Measurements from ENCODE around the gene NTN1.
"Not testable (repeated sequence)": the region's sequence is repeated elsewhere in the genome, so short reads cannot be mapped to it uniquely, and the experiment has no call there.

The NTN1 gene

DNA sequence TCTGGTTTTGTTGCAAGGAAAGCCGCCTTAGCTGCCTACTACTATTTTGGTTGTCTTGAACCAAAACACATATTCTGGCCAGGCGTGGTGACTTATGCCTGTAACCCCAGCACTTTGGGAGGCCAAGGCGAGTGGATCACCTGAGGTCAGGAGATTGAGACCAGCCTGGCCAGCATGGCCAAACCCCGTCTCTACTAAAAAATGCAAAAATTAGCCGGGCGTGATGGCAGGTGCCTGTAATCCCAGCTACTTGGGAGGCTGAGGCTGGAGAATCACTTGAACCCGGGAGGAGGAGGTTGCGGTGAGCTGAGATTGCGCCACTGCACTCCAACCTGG lies 236.3 kb downstream of the NTN1 start:
- DNase-seq: not testable (repeated sequence)

DNA sequence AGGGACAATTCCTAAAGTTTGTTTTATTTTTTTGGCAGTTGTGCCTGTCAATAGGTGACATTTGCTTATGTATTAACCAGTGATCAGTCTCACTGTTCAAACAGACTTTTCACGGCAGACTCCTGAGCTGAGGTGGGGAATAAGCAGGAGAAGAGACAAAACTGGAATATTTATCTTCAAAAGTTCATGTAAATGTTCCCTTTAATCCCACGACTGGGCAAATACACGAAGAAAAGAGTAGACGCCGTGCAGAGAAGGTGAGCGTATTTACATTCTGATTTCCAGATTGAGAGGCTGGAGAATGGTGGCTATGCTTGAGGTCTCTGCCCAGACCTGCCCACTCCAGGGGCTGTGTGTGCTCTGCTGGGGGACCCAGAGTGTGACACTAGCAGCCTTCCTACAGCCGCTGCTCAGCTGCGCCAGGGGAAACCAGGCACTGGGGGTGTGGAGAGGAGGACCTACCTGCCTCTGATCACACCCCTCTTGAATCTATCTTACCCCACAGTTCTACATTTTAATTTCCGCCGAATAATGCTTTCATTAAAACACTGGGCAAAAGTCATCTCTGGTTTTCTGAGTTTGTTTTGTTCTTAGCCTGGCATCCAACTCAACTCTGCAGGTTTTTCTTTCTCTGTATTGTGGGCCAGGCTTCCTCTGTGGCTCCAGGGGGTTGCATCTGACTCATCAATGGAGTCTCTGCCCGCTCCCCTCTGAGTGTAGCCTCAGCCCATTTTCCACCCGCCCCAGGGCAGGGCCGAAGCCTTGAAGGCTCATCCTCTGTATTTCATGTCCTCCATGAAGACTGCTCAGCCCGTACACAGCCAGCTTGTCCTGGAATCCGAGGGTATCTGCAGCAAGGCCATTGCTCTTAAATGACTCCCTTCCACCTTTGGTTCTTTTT lies 237.1 kb downstream of the NTN1 start:
- DNase-seq: no peak

DNA sequence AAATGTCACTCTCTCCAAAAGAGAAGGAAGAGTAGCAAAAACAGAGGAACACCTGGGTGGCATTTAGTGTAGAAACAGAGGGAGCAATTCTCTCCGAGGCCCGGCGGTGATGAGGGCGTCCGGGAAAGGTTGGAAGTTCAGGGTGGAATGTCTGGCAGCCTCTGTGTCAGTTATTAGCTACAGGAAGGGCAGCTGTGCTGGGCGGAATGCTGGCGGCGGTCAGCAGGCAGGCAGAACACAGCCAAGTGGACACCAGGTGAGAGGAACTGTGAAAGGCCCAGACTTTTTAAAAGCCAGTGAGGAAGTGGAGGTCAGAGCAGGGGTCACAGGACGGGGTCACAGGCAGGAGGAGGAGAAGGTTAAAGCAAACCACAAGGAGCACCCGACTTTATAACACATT lies 238.1 kb downstream of the NTN1 start:
- no peak for DNase-seq

DNA sequence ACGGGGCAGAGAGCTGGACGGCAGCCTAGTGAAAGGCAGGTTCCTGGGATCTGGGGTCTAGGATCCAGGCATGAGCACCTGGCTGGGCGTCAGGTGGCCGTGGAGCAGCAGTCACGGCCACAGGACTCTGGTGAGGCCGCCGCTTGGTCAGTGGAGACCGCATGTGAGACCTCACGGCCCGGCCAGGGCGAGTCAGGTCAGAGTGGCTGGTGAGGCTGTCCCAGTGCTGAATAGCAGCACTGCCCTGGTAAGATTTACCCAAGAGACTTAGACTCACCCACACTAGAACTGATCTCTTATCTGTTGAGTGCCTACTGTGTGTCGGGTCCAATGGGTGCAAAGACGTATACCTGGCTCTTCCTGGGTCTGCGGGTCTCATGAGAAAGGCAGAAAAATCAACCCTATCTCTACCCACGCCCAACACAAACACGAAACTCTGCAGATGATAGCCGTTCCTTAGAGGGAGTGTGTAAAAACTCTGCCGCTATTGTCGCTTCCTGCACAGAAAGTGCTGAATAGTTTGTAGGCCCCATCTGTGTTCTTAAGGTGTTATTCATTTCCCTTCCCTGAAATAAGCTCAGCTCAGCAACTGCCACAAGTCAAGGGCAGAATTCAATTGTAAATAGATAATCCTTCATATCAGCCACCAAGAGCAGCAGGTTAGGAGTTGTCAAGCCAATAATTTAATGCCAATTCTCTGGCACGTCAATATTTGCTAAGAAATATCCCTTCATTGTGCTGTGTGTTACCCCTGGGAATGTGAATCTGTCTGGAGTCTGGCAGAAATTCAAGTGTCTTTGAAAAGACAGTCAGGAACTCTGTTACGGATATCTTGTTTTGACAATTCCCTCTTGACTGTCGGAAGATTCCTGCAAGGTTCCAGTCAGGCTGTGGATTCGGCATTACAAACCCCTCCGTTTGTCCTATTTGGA lies 240.0 kb downstream of the NTN1 start:
- DNase-seq: no peak

DNA sequence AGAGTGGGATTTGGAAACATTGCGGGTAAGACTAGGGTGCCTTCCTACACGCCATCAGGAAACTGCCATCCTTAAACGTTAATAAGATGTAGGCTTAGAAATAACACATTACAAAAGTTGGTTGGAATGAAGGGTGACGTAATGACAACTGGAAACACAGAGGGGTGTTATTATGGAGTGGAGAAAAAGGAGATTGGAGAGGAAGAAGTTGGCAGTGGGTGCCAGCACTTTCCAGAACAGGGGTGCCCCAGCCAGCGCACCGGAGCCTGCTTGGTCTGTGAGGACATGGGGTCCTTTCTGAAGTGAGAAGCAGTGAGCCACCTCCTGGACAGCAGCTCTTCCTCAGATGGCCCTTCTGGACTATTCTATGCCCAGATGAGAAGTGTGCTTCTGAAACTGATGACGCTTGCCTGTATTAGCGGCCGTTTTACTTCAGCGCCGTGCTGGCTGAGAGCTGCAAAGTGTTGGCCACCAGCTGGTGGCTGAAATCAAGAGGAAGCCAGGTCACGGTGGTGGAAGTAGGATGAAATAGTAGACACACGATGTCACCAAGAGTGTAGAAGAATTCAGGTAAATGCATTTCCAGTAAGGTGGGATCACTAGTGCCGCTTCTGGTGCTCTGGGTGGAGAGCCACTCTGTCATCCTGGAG lies 244.8 kb downstream of the NTN1 start:
- DNase-seq: no peak

DNA sequence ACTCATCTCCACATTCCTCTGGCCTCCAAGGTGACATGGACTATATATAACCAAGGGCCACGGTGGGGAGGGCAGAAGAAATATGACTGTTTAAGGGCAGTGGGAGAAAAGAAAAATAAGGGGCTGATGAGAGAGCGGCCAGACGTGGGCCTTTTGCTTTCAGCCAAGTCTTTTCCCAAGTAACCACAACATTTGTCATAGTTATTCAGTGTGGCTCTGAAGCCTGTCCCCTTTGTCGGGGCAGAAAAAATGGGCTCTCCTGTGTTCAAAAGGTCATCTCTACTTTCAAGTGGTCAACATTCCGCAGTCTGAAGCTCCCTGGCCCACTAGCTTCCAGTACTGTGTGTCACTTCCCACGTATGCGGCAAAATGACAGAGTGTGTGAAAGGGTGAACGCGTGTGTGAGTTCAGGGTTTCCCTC lies 245.4 kb downstream of the NTN1 start:
- no peak for DNase-seq

DNA sequence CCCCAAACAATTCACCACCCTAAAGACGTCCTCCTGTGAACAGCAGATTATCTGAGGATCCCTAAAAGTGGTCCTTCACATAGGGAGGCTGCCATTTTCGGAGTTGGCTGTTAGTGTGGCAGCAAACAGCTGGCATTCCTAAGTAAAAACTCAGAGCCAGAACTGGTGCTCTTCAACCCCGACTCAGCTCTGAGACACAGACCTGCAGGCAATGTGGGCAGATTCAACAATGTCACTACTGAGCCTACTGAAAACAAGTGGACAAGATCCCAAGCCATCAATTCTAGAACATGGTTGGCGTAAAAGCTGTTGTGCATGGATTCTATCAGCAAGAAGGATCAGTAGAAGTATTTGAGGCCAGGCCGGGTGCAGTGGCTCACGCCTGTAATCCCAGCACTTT lies 247.2 kb downstream of the NTN1 start:
- DNase-seq: no peak

DNA sequence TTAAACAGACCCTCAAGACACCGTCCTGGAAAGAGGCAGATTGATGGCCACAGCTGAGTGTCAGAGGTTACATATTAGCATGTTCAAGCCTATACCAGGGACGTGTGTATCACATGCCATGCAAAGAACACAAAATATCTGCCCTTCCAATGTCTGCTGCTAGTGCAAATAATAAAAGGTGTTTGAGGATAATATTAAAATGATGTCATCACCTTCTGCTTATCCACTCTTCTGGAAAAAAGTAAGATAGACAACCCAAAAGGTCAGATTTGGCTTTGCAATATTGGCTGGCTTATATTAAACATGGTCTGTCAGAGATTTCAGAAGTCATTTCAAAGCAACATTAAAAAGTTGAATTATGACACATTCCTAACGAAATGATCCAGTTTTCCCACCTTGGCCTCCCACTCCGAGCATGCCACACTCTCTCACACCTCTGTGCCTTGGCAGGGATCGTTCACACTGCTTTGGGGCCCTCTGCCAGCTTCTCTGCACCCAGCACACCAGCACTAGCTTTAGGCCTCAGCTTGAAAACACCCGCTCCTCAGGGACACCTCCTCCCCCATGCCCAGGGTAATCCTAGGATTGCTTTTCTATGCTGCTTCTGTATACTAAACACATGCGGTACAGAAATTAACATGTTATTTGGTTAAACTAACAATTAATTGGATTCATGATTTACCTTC lies 248.2 kb downstream of the NTN1 start:
- no peak for DNase-seq

DNA sequence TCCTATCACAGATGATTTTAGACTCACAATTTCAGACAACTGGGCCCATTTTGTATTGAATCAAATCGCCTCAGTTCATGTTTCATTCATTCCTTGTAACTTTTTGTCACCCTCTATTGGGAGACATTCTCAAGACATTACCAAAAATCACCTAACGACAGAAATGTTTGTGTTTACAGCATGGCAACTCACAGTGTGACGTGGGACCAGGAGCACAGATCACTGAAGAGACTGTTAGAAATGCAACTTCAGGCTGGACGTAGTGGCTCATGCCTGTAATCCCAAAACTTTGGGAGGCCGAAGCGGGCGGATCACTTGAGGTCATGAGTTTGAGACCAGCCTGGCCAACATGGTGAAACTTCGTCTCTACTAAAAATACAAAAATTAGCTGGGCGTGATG lies 249.6 kb downstream of the NTN1 start:
- DNase-seq: no peak

DNA sequence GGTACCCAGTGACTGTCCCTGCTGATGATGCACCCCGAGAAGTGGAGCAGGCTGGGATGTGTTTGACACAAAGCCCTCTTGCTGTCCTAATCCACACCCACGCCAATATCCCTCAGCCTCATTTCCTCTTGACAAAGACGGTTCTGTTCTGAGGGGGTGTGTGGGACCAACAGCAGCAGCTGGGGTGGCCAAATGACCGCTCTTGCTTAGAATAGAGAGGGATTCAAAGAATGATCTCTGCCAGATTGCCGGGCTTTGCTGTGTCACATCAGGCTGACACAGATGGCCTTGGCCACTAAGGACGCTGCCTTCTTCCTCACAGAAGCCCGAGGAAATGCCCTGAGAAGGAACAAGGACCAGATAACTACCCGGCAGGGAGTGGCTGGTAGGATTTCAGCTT lies 250.7 kb downstream of the NTN1 start:
- no peak for DNase-seq

DNA sequence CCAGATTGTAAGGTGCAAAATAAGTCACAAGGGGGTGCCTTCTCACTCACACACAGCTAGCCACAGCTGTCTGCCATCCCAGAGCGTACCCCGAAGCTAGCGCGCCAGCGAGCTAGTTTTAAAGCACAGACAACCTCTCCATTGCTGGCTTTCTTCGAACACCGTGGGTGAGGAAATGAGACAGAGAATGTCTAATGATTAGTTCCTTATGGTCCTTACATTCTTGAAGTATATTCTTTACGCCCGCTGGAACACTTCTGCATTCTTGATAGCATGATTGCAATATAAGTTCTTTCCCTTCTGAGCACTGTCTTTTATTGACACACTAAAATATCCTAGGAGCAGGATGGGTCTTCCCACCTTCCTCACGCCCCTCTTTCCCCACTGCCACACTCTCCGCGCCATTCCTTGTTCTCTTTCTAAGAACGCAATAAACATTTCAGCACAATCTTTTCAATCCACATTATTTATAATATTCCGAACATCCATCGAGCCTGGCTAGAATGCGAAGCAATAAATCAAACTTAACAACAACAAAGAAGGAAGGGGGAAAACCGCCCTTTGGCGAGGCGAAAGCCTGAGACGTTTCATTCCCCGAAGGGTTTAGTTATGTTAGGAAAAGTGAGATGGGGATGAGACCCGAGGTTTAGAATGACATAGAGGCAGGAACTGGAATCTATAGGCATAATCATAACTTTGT lies 251.3 kb downstream of the NTN1 start:
- no peak for DNase-seq

DNA sequence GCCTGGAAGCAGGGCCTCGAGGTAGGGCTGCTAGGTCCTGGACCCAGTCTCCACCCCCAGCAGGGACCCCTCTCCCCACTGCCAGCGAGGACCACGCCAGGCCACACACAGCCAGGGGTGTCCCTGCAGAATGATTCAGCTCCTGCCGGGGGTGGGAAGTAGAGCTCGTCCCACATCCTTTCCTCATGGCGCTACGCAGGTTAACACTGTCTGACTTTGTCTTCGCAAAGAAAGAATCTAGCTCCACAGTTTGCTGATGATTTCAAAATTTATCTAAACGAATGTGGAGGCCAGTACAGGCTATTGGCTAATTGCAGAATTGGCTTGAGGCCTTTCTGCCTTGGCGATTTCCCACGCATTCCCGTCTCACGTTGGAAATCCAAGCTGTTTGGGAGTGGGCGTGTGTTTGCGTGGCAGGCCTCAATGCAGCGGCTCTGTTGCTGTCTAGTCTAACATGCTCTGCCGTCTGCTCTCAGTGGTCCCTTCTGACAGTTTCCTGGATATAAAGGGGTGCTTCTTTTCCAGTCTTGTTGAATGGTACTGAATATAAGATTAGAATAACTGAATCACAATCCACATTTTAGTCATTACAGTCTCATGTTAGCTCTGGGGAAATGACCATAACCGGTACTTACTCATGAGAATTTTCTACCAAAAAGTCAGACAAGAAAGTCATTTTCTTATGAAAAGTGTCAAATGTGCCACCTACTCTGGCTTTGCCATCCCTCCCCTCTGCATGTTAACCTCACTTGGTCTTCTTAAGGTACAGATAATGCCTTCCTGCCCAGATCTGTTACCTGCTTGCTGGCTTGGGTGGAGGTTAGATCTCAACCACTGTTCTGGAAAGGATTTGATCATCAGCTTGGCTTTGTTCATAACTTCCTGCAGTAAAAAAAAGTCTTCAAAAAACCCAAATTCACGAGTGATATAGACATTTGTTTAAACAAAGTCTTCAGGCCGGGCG lies 252.4 kb downstream of the NTN1 start:
- no peak for DNase-seq

DNA sequence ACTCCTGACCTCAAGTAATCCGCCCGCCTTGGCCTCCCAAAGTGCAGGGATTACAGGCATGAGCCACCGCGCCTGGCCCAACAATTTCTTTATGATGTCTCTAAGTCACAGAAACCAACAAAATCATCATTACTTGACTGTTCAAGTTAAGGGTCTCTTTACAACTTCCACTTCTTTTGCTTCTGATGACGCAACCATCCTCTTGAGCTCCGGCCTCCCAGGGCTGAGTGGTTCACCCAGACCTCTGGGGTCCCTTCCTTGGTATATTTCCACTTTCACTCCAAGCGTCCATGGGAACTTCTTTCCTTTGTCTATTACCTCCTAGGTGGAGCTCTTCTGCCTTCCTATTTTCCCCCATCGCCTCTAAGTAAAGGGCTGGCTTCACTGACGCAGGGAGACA lies 253.7 kb downstream of the NTN1 start:
- no peak for DNase-seq

DNA sequence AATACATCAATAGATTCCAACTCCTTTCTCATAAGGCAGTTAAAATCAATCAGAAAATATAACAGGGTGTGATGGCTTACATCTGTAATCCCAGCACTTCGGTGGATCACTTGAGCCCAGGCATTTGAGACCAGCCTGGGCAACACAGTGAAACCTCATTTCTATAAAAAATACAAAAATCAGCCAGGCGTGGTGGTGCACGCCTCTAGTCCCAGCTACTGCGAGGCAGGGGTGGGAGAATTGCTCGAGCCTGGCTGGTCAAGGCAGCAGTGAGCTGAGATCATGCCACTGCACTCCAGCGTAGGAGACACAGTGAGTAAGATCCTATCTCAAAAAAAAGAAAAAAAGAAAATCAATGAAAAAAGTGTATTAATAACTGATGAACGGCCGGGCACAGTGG lies 258.6 kb downstream of the NTN1 start:
- no peak for DNase-seq

DNA sequence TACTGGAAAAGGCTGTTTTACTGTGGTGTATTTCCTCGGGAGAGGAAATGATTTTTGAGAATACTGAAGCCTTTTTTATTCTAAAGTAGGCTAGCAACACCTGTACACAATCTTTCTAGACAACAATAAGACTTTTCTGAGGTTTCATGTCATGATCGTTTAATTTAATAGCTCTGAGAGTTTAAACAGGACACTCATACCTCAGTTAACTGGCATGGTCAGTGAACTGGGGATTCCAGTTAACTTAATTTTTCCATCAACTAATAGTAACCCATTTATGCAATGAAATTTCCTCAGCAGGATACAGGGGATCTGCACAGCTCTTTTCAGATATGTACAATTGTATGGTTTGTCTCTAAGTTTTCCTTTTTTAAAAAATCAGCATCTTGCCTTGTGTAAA lies 262.6 kb downstream of the NTN1 start:
- no peak for DNase-seq

DNA sequence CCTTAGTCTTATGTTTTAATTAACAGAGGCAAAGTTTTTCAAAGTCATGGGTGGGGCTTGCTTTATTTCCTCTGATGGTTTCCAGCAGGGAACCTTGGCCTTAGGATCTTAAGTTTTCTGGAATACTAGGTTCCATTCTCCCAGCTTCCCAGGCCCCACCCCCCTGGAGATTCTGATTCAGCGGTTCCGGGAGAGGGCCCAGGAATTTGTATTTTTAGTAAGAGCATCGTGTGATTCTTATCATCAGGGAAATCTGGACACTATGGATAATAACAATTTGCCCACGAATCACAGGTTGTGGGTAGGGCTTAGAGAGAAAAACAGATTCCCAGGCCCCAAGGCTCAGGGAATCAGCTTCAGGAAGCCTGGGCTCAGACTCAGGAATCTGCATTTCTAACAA lies 263.6 kb downstream of the NTN1 start:
- DNase-seq: no peak

DNA sequence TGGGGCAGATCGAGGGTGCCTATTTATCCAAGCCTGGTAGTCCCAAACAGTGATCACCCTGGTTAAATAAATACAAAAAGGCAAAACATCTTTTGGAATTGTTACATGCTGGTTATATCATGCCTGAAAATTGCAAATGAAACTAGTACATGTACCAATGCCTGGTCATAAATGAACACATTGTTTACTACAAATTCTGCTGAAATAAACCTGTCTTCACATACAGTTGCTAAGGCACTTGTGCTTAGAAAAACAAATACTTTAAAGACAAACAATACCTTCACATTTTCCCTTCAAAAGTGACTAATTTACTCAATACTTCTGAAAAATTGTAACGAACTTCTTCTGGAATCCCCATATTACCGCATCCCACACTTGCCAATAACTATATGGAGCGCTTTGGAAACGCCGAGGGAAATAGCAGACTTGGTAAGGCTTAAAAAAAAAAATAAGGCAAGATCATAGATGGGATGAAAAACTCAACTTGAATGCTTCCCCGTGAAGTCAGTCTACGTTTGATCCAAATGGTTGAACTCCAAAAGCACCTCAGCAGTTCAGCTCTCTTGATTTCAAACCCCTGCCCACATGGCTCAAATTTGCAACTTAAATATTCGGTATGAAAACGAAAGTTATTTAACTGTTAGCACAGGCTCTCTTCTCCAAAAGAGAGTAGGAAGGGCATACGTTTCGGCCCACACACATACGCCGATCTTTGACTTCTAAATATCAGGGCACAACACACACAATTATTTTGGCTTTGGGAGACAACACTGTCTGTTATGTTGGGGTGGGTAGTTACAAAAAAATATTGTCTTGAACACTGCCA lies 264.5 kb downstream of the NTN1 start:
- DNase-seq: no peak

DNA sequence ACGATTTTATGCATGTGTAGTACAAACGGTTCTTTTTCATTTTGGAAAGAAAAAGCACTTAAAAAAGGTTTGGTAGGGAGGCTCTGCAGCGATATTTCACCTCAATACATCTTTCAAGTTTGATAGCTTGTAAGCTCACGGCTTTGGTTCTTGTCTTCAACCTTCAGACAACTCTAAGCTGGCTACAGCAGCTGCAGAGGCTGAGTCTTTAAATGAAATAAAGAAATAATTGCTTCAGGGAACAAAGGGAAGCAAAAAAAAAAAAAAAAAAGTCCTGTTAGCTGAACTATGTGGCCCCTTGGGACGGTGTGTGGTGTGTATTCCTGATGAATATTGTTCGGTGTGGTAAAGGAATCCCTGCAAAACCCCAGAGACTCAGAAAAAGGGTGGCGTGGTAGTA lies 265.1 kb downstream of the NTN1 start:
- no peak for DNase-seq

DNA sequence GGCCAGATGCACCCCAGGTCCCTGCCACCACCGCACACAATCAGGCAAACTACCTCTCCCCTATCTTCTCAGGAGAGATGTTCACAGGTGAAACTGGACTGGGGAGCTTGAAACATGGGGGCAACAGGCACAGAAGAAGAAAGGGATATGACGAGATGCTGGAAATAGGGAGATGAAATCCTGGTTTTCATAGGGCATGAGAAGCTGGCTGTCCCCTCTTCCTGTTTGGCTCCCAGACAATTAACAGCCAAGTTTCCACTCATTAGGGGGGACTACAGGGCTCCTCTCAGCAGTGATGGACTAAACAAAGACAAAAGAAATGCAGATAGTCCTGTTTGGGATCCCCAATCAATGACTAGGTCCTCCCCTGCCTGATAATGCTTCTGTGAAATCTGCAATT lies 266.0 kb downstream of the NTN1 start:
- no peak for DNase-seq

DNA sequence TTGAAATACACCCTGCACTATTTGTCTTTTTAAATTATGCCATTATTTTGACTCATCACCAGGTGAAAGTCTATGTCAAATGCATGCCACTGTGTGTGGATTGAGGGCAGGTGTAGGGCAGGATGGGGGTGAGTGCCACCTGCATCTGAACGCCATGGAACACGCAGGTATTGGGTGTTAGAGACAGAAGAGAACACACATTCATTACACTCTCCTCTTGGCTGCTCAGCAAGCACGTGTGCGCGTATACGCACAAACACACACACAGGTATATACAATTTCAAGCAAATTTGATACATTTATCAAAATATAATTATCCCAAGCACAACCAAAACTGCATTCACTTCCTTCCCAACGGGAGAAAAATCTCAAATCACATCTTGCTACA lies 268.9 kb downstream of the NTN1 start:
- no peak for DNase-seq
